SJSA1 (cell line): ENCODE results near the gene MYO19. TPM values are rescaled to one million over a fixed set of nuclear protein-coding genes. Genes with fewer than 3 reads are reported as not detected.
"Not testable (repeated sequence)": the region's sequence is repeated elsewhere in the genome, so short reads cannot be mapped to it uniquely, and the experiment has no call there.

ENCODE experiments used
- DNase-seq, 2 experiments: peaks; one replicate each; pipeline ENCODE4 v3.0.0-alpha.2; 2015 to 2020; ENCODE audit warnings: low spot score in 2 of 2, low read depth in 1 of 2
- H3K27ac ChIP-seq: fragments of 250-450 bp; sonication (Bioruptor Pico); 2 replicates; pipeline ENCODE4 v1.5.1; 2020; ENCODE audit warnings: mild to moderate bottlenecking, moderate library complexity
- H3K27me3 ChIP-seq: fragments of 250-450 bp; sonication (Bioruptor Pico); replicated peaks from 2 replicates; pipeline ENCODE4 v1.5.1; 2020; ENCODE audit warnings: mild to moderate bottlenecking, moderate library complexity
- H3K36me3 ChIP-seq: fragments of 250-450 bp; sonication (Bioruptor Pico); 2 replicates; pipeline ENCODE4 v1.5.1; 2020; ENCODE audit warnings: mild to moderate bottlenecking
- H3K4me1 ChIP-seq: fragments of 250-450 bp; sonication (Bioruptor Pico); replicated peaks from 2 replicates; pipeline ENCODE4 v1.6.1; 2021; ENCODE audit warnings: mild to moderate bottlenecking
- H3K4me3 ChIP-seq: fragments of 250-450 bp; sonication (Bioruptor Pico); 2 replicates; pipeline ENCODE4 v1.5.1; 2020; ENCODE audit warnings: mild to moderate bottlenecking
- H3K9me3 ChIP-seq: fragments of 250-450 bp; sonication (Bioruptor Pico); replicated peaks from 2 replicates; pipeline ENCODE4 v1.5.1; 2020; ENCODE audit warnings: mild to moderate bottlenecking
- total RNA-seq: library from RNA; depleted of rRNA; stranded (reverse); fragments of >200 nt; shearing (Covaris generic); gene quantifications from 2 replicates; pipeline ENCODE4 v1.2.3, GENCODE V29; 2014; rRNA removed

MYO19 gene
- total RNA-seq, 1 experiment from 2014 or later: 57.9 TPM

DNA sequence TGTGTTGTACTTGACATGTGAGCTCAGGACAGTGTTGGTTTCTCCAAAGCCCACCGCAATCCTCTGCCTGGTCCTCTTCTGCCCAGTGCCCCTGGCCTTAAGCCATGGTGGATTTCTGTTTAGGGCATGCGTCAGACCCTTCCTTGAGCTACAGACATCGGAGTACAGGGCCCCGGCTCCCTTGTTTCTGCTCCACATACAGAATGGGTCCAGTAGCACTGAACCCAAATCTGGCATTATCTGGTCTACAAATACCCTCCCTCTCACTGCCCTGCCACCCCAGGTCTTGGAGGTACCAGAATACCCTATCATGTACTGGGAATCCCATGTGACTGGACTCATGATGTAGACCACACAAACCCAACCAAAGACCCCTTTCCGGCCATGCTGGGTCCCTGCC lies 75.6 kb downstream of the MYO19 start:
- Histone ChIP-seq H3K9me3 (no peaks in the 10 kb centered on the region), H3K4me3 (no peak overlapping the region), H3K36me3 (no peaks in the 10 kb centered on the region), H3K27me3 (0 out of 2 replicates have a peak, but pooled peaks cover 5% of the 10 kb centered on the region), H3K4me1 (no peaks in the 10 kb centered on the region), H3K27ac (no peak overlapping the region)
- DNase-seq: no peak

DNA sequence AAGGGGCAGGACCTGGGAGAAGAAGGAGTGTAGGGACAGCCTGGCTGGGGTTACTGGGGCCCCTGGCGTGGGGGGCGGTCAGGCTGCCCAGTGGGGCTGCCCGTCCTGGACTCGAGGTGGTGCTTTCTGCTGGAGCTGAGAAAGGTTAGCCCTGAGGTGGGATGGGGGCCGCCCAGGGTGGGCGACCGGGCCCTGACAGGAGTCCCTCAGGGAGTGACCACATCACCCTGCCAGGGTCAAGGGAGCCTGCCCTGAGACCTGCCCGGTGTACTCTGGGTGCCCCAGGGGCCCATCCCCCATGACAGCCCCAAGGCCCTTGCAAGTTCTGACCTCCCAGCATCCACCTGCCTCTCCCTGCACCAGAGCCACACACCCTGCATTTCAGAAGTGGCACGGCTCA lies 77.0 kb downstream of the MYO19 start:
- not testable (repeated sequence) for H3K4me3 ChIP-seq

DNA sequence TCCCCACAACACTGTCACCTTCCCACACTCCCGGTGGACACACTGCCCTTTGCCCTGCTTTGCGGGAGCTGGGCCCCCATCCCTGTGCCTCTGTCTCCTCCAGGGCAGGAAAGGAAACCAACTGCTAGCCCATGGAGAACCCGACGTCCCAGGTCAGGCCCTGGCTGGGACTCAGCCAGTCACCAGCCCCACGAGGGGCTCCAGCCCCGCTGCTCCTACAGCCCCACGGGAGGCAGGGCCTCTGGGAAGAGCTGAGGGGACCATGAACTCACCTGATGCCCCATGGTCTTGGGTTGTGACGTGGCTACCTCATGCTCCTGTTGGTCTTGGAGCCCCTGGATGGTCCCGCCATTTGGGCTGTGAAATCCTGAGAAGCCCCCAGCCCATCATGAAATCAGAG lies 81.8 kb downstream of the MYO19 start:
- H3K9me3 ChIP-seq, DNase-seq, H3K36me3 ChIP-seq, H3K4me3 ChIP-seq, H3K4me1 ChIP-seq, H3K27me3 ChIP-seq, H3K27ac ChIP-seq: not testable (repeated sequence)

More for the DNA sequence above, 77.0 kb downstream of the MYO19 start:
- H3K9me3 ChIP-seq, DNase-seq, H3K27ac ChIP-seq, H3K36me3 ChIP-seq, H3K4me1 ChIP-seq, H3K27me3 ChIP-seq: not testable (repeated sequence)

DNA sequence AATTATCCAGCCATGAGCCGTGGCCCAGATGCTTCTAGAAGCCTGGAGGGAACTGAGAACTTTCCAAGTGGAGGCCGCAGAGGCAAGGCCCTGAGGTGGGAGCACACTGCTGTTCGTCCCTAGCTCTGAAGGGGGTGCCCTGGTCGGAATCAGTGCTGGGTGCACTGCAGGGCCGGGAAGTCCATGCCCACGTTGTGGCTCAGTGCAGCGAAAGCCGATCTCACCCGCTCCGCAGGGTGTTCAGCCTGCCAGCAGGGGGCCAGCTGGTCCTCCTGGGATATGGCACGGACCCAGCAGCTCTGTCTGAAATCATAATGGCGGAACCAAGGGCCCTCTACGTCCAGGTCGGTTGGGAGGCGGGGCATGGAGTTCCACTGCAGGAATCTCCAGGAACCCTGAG lies 84.7 kb downstream of the MYO19 start:
- H3K4me1 ChIP-seq, DNase-seq, H3K4me3 ChIP-seq: not testable (repeated sequence)

More for the DNA sequence above, 84.7 kb downstream of the MYO19 start:
- not testable (repeated sequence) for H3K9me3 ChIP-seq, H3K27me3 ChIP-seq, H3K27ac ChIP-seq, H3K36me3 ChIP-seq

Other genes starting within 250 kb of the MYO19 start
- not detected in 2 replicates for gene TBC1D3G, start 211.0 kb downstream of the MYO19 start, total RNA-seq
- gene TBC1D3H, start 146.4 kb downstream of the MYO19 start, total RNA-seq: not detected in 2 replicates
- 34.5 and 41.7 TPM in 2 replicates for gene ZNHIT3, start 48.2 kb downstream of the MYO19 start, total RNA-seq
- 3.4 and 9.7 TPM in 2 replicates for gene PIGW, start 119 bp upstream of the MYO19 start, total RNA-seq
- 47.6 and 54.0 TPM in 2 replicates for gene GGNBP2, start 10.1 kb upstream of the MYO19 start, total RNA-seq
- gene DHRS11, start 57.0 kb upstream of the MYO19 start, total RNA-seq: 6.5 and 8.0 TPM in 2 replicates
- 8.5 and 12.8 TPM in 2 replicates for gene MRM1, start 66.7 kb upstream of the MYO19 start, total RNA-seq